Cardiac fibroblast (primary cell): ENCODE results near the gene LCN15.

ENCODE experiments used
- DNase-seq, 2 donors: peaks; one replicate each; pipeline versions ENCODE4 v3.0.0 to v3.0.0-alpha.2; 2010; ENCODE audit warnings: low read depth in 2 of 2
- H3K4me3 ChIP-seq, 2 donors: replicated peaks in 1 of 2; 1 replicate in 1 of 2; 2 replicates in 1 of 2; pipeline ENCODE4 v1.5.1; 2011; ENCODE audit warnings: low read depth in 2 of 2, low read length in 2 of 2, mild to moderate bottlenecking in 2 of 2, moderate library complexity in 1 of 2
- TF ChIP-seq, protein P1 (sequence below): IDR thresholded peaks from one replicate; pipeline ENCODE4 v1.5.1; 2011; ENCODE audit warnings: low read depth, mild to moderate bottlenecking, low read length, inconsistent platforms

LCN15 gene

DNA sequence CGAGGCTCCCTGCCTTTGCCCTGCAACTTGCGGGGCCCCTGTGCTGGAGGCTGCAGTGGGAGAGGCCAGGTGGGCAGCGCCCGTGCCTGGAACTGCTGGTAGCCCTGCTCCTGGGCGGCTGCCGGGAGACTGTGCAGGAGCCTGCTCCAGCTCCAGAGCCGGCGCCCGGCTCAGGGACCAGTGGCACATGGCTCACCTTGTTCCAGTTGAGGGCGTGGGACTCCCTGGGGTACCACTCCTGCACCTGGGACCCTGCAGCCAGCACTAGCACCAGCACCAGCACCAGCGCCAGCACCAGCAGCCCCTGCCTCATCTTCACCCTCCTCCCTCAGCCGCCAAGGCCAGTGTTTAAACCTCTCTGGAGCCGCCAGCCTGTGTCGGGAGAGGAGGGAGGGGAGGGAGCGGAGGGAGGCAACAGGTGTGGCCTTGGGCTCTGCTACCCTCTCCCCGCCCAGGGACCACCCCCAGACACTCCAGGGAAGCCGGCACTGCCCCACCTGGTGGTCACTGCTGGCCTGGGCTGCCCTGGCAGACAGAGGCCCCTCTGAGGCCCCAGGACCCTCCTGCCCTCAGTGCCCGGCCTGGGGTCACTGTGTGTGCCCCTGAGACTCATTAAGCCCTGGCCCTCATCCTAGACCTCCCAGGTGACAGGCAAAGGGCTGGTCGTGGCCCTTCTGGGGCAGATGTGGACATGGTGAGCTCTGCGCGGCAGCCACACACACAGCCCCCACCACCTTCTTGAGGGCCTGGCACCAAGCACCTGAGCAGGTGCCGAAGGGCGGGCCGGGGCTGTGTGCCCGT lies 21.5 kb downstream of the LCN15 start, which contains the start of gene LCN10:
Gene LCN10, minus strand, starts transcription at position 350 of the 801 bp plus-strand sequence. Its CDS starts 37 bp downstream, at position 313.
- no peak for DNase-seq
- no peak within 1 kb of the TSS for H3K4me3 ChIP-seq
- TF ChIP-seq, protein P1, sequence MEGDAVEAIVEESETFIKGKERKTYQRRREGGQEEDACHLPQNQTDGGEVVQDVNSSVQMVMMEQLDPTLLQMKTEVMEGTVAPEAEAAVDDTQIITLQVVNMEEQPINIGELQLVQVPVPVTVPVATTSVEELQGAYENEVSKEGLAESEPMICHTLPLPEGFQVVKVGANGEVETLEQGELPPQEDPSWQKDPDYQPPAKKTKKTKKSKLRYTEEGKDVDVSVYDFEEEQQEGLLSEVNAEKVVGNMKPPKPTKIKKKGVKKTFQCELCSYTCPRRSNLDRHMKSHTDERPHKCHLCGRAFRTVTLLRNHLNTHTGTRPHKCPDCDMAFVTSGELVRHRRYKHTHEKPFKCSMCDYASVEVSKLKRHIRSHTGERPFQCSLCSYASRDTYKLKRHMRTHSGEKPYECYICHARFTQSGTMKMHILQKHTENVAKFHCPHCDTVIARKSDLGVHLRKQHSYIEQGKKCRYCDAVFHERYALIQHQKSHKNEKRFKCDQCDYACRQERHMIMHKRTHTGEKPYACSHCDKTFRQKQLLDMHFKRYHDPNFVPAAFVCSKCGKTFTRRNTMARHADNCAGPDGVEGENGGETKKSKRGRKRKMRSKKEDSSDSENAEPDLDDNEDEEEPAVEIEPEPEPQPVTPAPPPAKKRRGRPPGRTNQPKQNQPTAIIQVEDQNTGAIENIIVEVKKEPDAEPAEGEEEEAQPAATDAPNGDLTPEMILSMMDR = peak; percentile 41

DNA sequence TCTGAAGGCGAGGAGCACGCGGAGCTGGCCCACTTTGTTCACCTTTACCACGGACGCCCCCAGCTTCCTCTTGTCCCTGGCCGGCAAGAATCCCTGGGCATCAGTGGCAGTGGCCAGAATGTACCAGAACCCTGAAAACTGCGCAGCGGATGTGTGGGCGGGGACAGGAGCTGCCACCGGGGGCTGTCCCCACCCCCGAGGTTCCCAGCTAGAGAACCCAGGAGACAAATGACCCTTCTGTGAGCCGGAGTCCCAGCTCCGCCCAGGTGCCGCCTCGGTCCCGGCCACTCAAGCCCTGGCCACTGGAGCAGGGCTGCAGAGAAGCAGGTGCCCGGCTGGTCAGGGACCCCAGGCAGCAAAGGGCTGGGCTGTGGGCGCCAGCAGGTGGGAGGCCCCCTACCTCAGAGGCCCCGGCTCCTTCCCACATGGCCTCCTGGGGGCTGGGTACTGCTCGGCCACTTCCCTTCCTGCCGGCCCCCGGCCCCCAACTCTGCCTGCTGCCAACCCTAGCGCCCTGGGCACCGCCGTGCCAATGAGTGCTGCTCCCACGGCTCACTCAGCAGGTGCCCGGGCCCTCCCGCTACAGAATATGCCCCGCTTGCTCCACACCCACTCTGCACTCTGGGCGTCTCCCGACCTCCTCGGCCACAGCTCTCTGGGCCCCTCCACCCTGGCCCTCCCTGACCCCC lies 22.3 kb downstream of the LCN15 start:
- no peak overlapping the region for H3K4me3 ChIP-seq
- DNase-seq = no peak
- TF ChIP-seq, protein P1 = no peak

DNA sequence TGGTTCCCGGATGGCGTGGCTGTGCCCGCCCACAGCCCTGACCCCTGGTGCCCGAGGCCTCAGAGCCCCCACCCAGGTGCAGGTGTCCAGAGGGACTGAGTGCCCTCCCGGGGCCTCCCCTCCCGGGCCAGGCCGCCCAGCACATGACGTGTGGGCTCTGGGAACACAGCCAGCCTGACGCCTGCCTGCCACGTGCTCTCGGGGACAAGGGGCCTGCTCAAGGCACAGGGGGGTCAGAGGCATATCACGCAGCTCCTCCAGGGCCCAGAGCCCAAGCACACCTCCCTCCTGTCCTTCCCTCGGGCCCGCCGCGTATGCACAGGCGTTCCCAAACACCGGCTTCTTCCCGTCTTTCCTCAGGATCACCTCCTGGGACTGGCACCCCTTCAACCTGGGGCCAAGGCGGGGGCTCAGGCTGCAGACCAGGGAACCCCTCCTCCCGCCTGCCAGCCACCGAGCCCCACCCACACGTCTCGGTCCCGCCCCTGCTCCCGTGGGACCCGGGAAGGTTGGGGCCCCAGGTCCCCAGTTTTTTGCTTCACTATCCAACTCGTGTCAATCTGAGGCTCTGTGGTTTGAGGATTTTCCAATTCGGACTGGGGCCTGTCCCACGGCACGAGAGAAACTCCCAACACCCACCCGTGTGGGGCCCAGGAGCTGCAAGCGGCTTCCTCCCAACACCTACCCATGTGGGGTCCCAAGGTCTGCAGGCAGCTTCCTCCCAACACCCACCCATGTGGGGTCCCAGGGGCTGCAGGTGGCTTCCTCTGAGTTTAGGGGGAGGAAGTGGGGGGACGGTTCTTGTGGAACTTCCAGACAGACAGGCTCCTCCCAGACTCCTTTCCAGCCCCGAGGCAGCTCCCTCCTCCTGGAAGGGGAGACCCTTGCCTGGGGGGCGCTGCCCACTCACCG lies 23.1 kb downstream of the LCN15 start:
- H3K4me3 ChIP-seq = no peak overlapping the region
- TF ChIP-seq, protein P1 = no peak
- DNase-seq = peak in 1 of 2 donors; percentile 55

- TF ChIP-seq, protein P1 = no peak
- H3K4me3 ChIP-seq = no peak overlapping the region
- DNase-seq = no peak
Observed at GRCh38 chr9:136740491-136740890, 23.8 kb downstream of the LCN15 start.

DNA sequence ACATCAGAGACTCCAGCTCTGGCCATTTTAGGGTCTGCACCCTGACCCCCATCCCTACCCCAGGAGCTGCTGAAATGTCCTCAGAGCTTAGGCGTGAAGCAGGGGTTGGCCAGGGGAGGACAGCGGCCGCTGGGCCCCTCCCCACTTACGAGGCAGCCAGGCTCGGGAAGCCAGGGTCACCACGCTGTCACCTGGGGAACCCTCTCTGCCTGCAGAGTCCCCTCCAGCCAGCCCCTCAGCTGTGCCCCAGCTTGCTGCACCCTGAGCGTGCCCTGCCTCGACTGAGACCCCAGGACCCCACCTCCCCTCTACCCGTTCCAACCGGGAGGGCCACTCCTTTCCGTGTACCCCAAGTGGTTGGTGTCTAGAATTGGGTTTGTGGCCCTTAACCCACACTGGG lies 24.2 kb downstream of the LCN15 start:
- TF ChIP-seq, protein P1 = no peak
- no peak for DNase-seq
- H3K4me3 ChIP-seq = no peak overlapping the region

- H3K4me3 ChIP-seq = no peak overlapping the region
- TF ChIP-seq, protein P1 = no peak
- no peak for DNase-seq
Observed at GRCh38 chr9:136739509-136739908, 24.8 kb downstream of the LCN15 start.
